Activated CD8-positive, alpha-beta memory T cell treated with anti-CD3 and anti-CD28 coated beads, Interleukin-2, amount 50 U/mL, for 48 hours (primary cell): ENCODE results near the gene OR12D1.
"Not testable (repeated sequence)": the region's sequence is repeated elsewhere in the genome, so short reads cannot be mapped to it uniquely, and the experiment has no call there.

Experiments used
- DNase-seq: peaks from one replicate; pipeline ENCODE4 v3.0.0-alpha.2; 2020

OR12D1 gene

GRCh38 chr6:29414588-29414987, at the start of gene OR12D1:
OR12D1 (plus strand) TSS chr6:29414928.
- no peak for DNase-seq

- DNase-seq = no peak
These were observed 46.0 kb upstream of the OR12D1 start, which contains the start of gene OR5V1 for GRCh38 chr6:29368765-29369164. OR5V1 (minus strand) TSS chr6:29368865; CDS start chr6:29356195, 12,670 bp downstream.

- no peak for DNase-seq
These were observed 39.5 kb upstream of the OR12D1 start, which contains the start of gene OR12D3 for GRCh38 chr6:29375191-29375590. OR12D3 (minus strand) TSS chr6:29375291; CDS start chr6:29375287, 4 bp downstream.

- no peak for DNase-seq
These were observed 38.7 kb upstream of the OR12D1 start for GRCh38 chr6:29376003-29376402.

- DNase-seq = no peak
These were observed 26.2 kb upstream of the OR12D1 start for GRCh38 chr6:29388533-29388932.

- no peak for DNase-seq
These were observed 19.4 kb upstream of the OR12D1 start, which contains the start of gene OR12D2 for GRCh38 chr6:29395331-29395730. OR12D2 (plus strand) TSS chr6:29395631; CDS start chr6:29396700, 1,069 bp downstream.

- no peak for DNase-seq
These were observed 15.2 kb upstream of the OR12D1 start for GRCh38 chr6:29399525-29399924.

GRCh38 chr6:29403801-29404200, 10.9 kb upstream of the OR12D1 start:
- no peak for DNase-seq

- DNase-seq = no peak
These were observed 4.8 kb downstream of the OR12D1 start for GRCh38 chr6:29419516-29419915.

GRCh38 chr6:29424168-29424567, 9.4 kb downstream of the OR12D1 start:
- no peak for DNase-seq

GRCh38 chr6:29424575-29424974, 9.8 kb downstream of the OR12D1 start:
- DNase-seq = no peak

GRCh38 chr6:29425075-29425474, 10.3 kb downstream of the OR12D1 start:
- DNase-seq = no peak

GRCh38 chr6:29426654-29427053, 11.9 kb downstream of the OR12D1 start:
- no peak for DNase-seq

GRCh38 chr6:29436730-29437129, 22.0 kb downstream of the OR12D1 start:
- DNase-seq = not testable (repeated sequence)

- DNase-seq = no peak
These were observed 24.3 kb downstream of the OR12D1 start, which contains the start of gene OR10C1 for GRCh38 chr6:29439006-29439405. OR10C1 (plus strand) TSS chr6:29439306; CDS start chr6:29440016, 710 bp downstream.

GRCh38 chr6:29442719-29443118, 28.0 kb downstream of the OR12D1 start:
- DNase-seq = no peak

- not testable (repeated sequence) for DNase-seq
These were observed 29.3 kb downstream of the OR12D1 start for GRCh38 chr6:29444031-29444430.

GRCh38 chr6:29447670-29448069, 32.9 kb downstream of the OR12D1 start:
- no peak for DNase-seq

GRCh38 chr6:29451471-29452193, 36.9 kb downstream of the OR12D1 start:
- DNase-seq = no peak

GRCh38 chr6:29456971-29457370, 42.2 kb downstream of the OR12D1 start, which contains the start of the genes OR11A1 and OR2H1:
OR11A1 (minus strand) TSS chr6:29457071; CDS start chr6:29427641, 29,430 bp downstream.
OR2H1 (plus strand) TSS chr6:29457155; CDS start chr6:29461770, 4,615 bp downstream.
- no peak for DNase-seq

- DNase-seq = no peak
These were observed 46.5 kb downstream of the OR12D1 start for GRCh38 chr6:29461021-29461814.

- DNase-seq = no peak
These were observed 47.3 kb downstream of the OR12D1 start for GRCh38 chr6:29462022-29462421.

- no peak for DNase-seq
These were observed 50.6 kb downstream of the OR12D1 start for GRCh38 chr6:29465279-29465678.

GRCh38 chr6:29465801-29466200, 51.1 kb downstream of the OR12D1 start:
- DNase-seq = no peak
